Measurements from ENCODE around the gene CNTNAP2.

DNA sequence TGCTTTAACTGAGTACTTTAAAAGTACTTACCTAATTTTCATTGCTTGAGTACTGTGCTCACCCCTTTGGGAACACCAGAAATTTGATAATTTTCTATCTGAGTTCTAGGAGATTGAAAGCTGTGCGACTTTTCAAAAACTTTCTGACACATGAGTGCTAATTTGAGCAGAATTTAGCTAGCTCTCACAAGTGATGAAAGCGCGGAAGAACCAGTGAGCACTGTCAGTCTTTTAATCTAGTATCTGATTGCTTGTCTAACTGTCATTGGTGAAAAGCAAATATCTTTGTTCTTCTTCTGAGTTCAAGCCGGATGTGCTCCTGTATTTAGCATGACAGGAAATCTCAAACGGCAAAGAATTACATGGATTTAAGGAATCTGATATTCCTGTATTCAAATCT, 899.4 kb downstream of the CNTNAP2 start:
- TF ChIP-seq, protein P1, sequence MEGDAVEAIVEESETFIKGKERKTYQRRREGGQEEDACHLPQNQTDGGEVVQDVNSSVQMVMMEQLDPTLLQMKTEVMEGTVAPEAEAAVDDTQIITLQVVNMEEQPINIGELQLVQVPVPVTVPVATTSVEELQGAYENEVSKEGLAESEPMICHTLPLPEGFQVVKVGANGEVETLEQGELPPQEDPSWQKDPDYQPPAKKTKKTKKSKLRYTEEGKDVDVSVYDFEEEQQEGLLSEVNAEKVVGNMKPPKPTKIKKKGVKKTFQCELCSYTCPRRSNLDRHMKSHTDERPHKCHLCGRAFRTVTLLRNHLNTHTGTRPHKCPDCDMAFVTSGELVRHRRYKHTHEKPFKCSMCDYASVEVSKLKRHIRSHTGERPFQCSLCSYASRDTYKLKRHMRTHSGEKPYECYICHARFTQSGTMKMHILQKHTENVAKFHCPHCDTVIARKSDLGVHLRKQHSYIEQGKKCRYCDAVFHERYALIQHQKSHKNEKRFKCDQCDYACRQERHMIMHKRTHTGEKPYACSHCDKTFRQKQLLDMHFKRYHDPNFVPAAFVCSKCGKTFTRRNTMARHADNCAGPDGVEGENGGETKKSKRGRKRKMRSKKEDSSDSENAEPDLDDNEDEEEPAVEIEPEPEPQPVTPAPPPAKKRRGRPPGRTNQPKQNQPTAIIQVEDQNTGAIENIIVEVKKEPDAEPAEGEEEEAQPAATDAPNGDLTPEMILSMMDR (conservative IDR thresholded peaks at IDR 0.05; ENCODE audit: low read depth, low read length), result no peak
- TF ChIP-seq POLR2A (IDR thresholded peaks at IDR 0.05; ENCODE audit: low read depth, low read length) (no peak), MXI1 (IDR thresholded peaks at IDR 0.05; ENCODE audit: borderline replicate concordance, low read depth, low read length) (no peak), CHD1 (IDR thresholded peaks at IDR 0.05; ENCODE audit: low read depth, low read length) (no peak), RFX5 (IDR thresholded peaks at IDR 0.05; ENCODE audit: low read depth, low read length) (no peak), RAD21 (IDR thresholded peaks at IDR 0.05; ENCODE audit: low read length) (no peak)
